Activated naive CD4-positive, alpha-beta T cell treated with anti-CD3 and anti-CD28 coated beads, Interleukin-2, amount 50 U/mL, for 16 hours (primary cell): ENCODE data around the gene CISTR.

Experiments used
- DNase-seq: peaks from one replicate; pipeline ENCODE4 v3.0.0-alpha.2; 2020

Gene CISTR

GRCh38 chr12:53761306-53761705, 9.5 kb upstream of the CISTR start:
- DNase-seq: no peak

GRCh38 chr12:53759261-53759660, 7.5 kb upstream of the CISTR start:
- no peak for DNase-seq

- DNase-seq: no peak
Measured at GRCh38 chr12:53758730-53759103, 6.9 kb upstream of the CISTR start.

GRCh38 chr12:53758081-53758729, 6.4 kb upstream of the CISTR start:
- DNase-seq: no peak

GRCh38 chr12:53757101-53757770, 5.5 kb upstream of the CISTR start:
- peak; percentile 79 for DNase-seq

GRCh38 chr12:53756300-53757100, 4.7 kb upstream of the CISTR start:
- DNase-seq: no peak

GRCh38 chr12:53755893-53756292, 4.1 kb upstream of the CISTR start:
- no peak for DNase-seq

- no peak for DNase-seq
Measured at GRCh38 chr12:53755451-53755891, 3.7 kb upstream of the CISTR start.

GRCh38 chr12:53754633-53755264, 3.0 kb upstream of the CISTR start:
- DNase-seq: no peak

GRCh38 chr12:53754188-53754585, 2.4 kb upstream of the CISTR start:
- no peak for DNase-seq

- DNase-seq: no peak
Measured at GRCh38 chr12:53752621-53753020, 842 bp upstream of the CISTR start.

GRCh38 chr12:53752192-53752601, 418 bp upstream of the CISTR start:
- DNase-seq: no peak

GRCh38 chr12:53750812-53751335, 905 bp downstream of the CISTR start:
- peak; percentile 27 for DNase-seq

GRCh38 chr12:53749986-53750811, 1.6 kb downstream of the CISTR start:
- DNase-seq: no peak

- no peak for DNase-seq
Measured at GRCh38 chr12:53748072-53748840, 3.5 kb downstream of the CISTR start.

GRCh38 chr12:53747095-53747494, 4.7 kb downstream of the CISTR start:
- no peak for DNase-seq

- DNase-seq: peak; percentile 86
Measured at GRCh38 chr12:53746592-53747092, 5.1 kb downstream of the CISTR start.

- DNase-seq: no peak
Measured at GRCh38 chr12:53744751-53745150, 7.0 kb downstream of the CISTR start.

- DNase-seq: no peak
Measured at GRCh38 chr12:53744130-53744441, 7.7 kb downstream of the CISTR start.

GRCh38 chr12:53743266-53744129, 8.3 kb downstream of the CISTR start:
- DNase-seq: peak; percentile 53
